KOPT-K1 (cell line): ENCODE measurements around the gene MFN1.

Experiments used
- H3K27ac ChIP-seq: fragments of 200-600 bp; sonication (generic); 2 replicates; pipeline ENCODE4 v1.5.1; 2016; ENCODE audit warnings: antibody characterized with exemption, mild to moderate bottlenecking, low read depth, low read length; ENCODE audit not compliant: poor library complexity, severe bottlenecking
- H3K36me3 ChIP-seq: fragments of 200-600 bp; sonication (generic); 2 replicates; pipeline ENCODE4 v1.5.1; 2017; ENCODE audit warnings: antibody characterized with exemption, mild to moderate bottlenecking, low read length, moderate library complexity; ENCODE audit not compliant: insufficient read depth
- H3K9me3 ChIP-seq: fragments of 200-600 bp; sonication (generic); 2 replicates; pipeline ENCODE4 v1.5.1; 2017; ENCODE audit warnings: antibody characterized with exemption, low read length, mild to moderate bottlenecking; ENCODE audit not compliant: insufficient read depth, poor library complexity, severe bottlenecking

Gene MFN1

DNA sequence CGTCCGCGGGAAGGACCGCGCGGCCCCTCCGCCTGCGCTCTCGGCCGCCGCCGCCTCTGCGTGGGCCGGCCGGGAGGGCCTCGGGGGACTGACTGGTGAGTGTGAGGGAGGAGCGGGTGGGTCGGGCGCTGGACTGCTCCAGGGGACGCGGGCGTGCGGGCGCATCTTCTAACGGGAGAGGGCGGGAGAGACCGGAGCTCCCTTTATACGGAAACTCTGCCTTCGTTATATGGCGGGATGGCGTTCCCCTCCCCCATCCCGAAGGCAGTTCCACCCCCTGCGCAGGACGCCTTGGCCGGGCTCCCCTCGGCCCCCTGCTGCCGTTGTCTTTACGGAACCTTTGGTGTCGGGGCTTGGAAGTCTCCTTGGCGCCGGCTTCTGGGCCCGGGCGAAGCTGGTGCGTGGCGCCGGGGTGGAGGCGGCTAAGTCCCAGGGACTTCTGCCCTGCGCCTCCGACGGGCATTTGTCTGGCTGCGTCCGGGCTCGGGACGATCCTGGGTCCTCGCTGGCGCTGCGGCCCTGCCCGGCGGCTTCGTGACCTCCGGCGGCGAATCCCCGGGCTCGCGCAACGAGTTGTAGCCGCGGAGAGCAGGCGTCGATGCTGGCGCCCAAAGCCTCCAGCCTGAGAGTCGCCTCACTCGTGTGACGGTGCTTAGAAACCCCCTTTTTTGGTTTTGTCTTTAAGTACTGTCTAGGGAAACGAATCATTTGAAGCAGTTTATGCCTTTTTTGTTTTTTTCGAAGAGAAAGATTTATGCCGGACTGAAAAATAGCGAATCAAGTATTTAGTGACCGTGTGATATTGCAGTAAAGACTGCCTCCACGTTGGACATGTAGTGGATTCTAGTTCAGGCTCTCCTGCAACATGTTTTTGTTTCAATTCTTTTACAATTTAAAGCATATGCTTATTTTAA, 24.1 kb upstream of the MFN1 start:
- peak overlapping the region; percentile 92 for H3K27ac ChIP-seq
- no peaks in the 10 kb centered on the region for H3K9me3 ChIP-seq
- peaks cover 37% of the 10 kb centered on the region for H3K36me3 ChIP-seq

DNA sequence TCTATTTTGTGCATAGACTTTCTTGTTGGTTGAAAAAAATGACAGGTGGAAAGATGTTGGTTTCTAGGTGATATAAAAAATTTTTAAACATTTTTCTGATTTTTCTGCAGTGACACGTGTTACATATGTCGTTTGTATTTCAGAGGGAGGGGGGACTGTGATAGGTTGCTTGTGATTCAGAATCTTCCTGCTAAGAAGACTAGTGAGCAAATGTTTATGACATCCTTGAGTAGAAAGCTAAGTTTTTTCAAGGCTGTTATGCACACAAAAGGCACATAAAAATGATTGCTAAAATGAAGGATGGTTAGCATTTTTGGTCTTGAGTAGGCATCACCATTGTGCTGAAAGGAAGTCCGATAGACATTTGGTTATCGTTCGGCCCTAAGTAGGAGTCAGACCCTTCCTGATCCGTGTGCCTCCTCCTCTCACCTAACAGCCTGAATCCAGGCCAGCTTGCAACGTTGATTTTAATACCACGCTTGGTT, 23.2 kb upstream of the MFN1 start:
- Histone ChIP-seq H3K27ac (peak overlapping the region; percentile 92), H3K36me3 (peaks cover 46% of the 10 kb centered on the region), H3K9me3 (no peaks in the 10 kb centered on the region)

DNA sequence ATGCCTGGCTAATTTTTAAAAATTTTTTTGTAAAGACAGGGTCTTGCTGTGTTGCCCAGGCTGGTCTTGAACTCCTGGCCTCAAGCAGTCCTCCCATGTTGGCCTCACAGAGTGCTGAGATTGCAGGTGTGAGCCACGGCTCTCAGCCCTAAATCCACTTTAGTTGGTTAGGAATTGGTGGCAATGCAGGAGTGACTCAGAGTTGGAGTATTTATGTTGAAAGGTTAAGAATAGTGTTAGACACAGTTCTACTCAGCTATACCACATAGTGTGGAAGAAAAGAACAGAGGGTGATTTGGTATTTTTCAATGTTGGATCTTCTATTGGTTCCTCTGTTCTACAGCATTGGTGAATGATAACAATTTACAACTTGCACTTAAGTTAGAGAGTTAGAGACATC, 17.1 kb upstream of the MFN1 start:
- H3K36me3 ChIP-seq: peaks cover 100% of the 10 kb centered on the region
- no peak overlapping the region for H3K27ac ChIP-seq
- H3K9me3 ChIP-seq: no peaks in the 10 kb centered on the region

DNA sequence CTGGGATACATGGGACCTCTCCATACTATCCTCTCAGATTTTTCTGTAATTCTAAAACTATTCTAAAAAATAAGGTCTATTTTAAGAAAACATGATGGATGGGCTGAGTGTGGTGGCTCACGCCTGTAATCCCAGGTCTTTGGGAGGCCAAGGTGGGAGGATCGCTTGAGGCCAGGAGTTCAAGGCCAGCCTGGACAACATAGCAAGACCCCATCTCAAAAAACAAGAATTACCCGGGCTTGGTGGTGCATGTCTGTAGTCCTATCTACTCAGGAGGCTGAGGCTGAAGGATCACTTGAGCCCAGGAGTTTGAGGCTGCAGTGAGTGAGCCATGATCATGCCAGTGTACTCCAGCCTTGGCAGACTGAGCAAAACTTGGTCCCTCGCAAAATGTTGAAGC, 15.3 kb upstream of the MFN1 start:
- no peak overlapping the region for H3K27ac ChIP-seq
- H3K36me3 ChIP-seq: peaks cover 100% of the 10 kb centered on the region
- H3K9me3 ChIP-seq: no peaks in the 10 kb centered on the region

- H3K9me3 ChIP-seq: no peaks in the 10 kb centered on the region
- no peak overlapping the region for H3K27ac ChIP-seq
- peaks cover 98% of the 10 kb centered on the region for H3K36me3 ChIP-seq
These were observed 14.4 kb upstream of the MFN1 start for GRCh38 chr3:179333084-179333483.

DNA sequence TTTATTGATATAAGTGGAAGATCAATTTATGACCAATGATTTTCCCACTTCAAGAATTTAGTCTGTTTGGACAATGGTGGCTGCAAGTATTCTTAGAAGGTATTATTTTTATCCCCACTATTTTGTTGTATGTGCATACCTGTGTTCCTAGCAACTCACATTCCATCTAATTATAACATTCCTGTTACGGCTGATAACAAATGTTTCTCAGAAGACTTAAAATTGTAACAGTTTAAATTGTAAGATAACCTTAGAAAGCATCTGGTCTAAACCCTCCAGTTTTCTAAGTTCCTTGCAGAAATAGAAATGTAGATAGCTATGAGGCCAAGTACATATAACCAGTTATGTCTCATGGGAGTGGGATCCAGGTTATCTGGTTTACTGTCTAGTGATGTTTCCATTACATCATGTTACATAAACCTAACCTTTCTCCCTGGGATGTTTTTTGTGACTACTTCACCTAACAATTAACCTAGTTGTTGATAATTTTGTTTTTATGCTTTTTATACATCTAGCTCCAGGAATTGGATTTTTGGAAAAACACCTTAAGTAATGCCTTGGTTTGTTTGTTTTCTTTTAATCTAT, 11.1 kb upstream of the MFN1 start:
- no peak overlapping the region for H3K27ac ChIP-seq
- H3K36me3 ChIP-seq: peaks cover 72% of the 10 kb centered on the region
- no peaks in the 10 kb centered on the region for H3K9me3 ChIP-seq

DNA sequence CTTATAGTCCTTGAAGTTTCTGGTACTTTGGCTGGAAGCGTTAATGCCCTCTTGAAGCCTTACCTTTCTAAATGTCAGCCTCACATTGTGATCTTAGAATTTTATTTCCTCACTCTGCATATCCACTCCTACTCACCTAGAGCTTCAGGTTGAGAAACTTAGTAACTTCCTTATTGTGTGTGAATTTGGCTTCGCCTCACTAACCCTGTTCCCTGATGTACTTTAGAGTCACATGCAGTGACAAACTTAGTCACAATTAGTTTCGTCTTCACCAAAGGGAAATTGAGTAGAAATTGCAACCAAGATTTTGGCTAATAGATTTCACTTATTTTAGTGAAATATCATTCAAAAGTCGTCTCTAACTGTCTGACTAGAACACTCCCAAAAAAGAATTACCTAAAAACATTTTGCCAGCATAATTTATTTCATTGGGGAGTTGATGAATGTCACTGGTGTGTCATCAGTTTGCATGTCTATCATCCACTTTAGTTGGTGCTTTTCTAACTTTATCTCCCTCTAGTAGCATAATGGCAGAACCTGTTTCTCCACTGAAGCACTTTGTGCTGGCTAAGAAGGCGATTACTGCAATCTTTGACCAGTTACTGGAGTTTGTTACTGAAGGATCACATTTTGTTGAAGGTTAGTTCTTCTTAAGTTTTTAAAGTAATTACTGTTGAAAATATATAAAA, 960 bp downstream of the MFN1 start:
- Histone ChIP-seq H3K27ac (peak overlapping the region; percentile 58), H3K9me3 (no peaks in the 10 kb centered on the region), H3K36me3 (peaks cover 39% of the 10 kb centered on the region)

- Histone ChIP-seq H3K36me3 (peaks cover 95% of the 10 kb centered on the region), H3K27ac (no peak overlapping the region), H3K9me3 (no peaks in the 10 kb centered on the region)
These were observed 8.5 kb downstream of the MFN1 start for GRCh38 chr3:179355996-179356395.

- no peaks in the 10 kb centered on the region for H3K9me3 ChIP-seq
- H3K27ac ChIP-seq: no peak overlapping the region
- H3K36me3 ChIP-seq: peaks cover 89% of the 10 kb centered on the region
These were observed 15.8 kb downstream of the MFN1 start for GRCh38 chr3:179363332-179363731.

DNA sequence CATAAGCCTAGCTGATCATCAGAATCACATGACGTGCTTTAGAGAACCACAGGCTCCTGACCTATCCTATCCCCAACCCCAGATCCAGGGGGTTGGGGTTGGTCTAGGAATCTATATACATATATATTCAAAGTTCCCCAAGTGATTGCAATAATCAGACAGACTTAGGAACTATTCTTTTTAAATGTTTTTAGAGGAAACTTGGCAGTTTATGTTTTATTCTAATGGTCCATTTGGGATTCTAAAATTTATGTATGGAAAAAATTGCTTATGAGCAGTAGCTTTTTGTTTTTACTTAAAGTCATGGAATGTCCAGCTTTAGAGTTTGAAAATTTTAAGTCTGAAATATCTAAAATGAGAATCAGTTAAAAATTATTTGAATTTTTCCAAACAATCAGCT, 22.1 kb downstream of the MFN1 start:
- Histone ChIP-seq H3K36me3 (peaks cover 58% of the 10 kb centered on the region), H3K9me3 (no peaks in the 10 kb centered on the region), H3K27ac (no peak overlapping the region)

GRCh38 chr3:179373938-179374337, 26.4 kb downstream of the MFN1 start:
- Histone ChIP-seq H3K36me3 (peaks cover 64% of the 10 kb centered on the region), H3K9me3 (no peaks in the 10 kb centered on the region), H3K27ac (no peak overlapping the region)

GRCh38 chr3:179375091-179375999, 27.8 kb downstream of the MFN1 start:
- Histone ChIP-seq H3K9me3 (no peaks in the 10 kb centered on the region), H3K27ac (no peak overlapping the region), H3K36me3 (peaks cover 67% of the 10 kb centered on the region)

DNA sequence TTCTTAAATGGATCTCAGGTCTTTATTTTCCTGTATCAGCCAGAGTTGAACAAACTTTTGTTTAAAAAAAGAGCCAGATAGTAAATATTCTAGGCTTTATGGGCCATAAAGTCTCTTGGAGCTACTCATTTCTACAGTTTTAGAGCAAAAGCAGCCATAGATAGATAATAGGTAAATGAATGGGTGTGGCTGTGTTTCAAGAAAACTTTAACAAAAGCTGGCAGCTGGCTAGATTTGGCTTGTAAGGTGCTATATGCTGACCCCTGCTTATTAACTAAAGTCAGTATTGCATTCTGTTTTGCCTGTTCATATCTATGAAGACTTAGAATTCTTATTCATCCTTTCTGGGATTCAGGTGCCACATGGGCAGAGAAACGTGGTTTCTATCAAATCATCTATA, 29.0 kb downstream of the MFN1 start:
- H3K9me3 ChIP-seq: no peaks in the 10 kb centered on the region
- peaks cover 67% of the 10 kb centered on the region for H3K36me3 ChIP-seq

GRCh38 chr3:179391906-179392305, 44.4 kb downstream of the MFN1 start:
- H3K36me3 ChIP-seq: peaks cover 82% of the 10 kb centered on the region
- no peaks in the 10 kb centered on the region for H3K9me3 ChIP-seq
- H3K27ac ChIP-seq: no peak overlapping the region

More for the DNA sequence above, 29.0 kb downstream of the MFN1 start:
- H3K27ac ChIP-seq: no peak overlapping the region
